Body of pancreas (tissue), 4 donors: ENCODE data around the gene CRYZL1. TPM values are rescaled to one million over a fixed set of nuclear protein-coding genes. Genes with fewer than 3 reads are reported as not detected.

Experiments used
- ATAC-seq: fragments of 150-250 bp; one replicate; pipeline ENCODE4 v1.9.1; 2016
- DNase-seq, 4 donors: peaks; one replicate each; pipeline ENCODE4 v3.0.0-alpha.2; 2019
- H3K27ac ChIP-seq, 4 donors: fragments of 200-600 bp; sonication (generic); 1 replicate in 3 of 4; 2 replicates in 1 of 4; pipeline versions ENCODE4 v1.5.1 to v1.6.1; 2016 to 2019; ENCODE audit warnings: mild to moderate bottlenecking in 1 of 4, mixed read lengths in 1 of 4, moderate library complexity in 1 of 4
- H3K27me3 ChIP-seq, 2 donors: fragments of 200-600 bp; sonication (generic); one replicate each; pipeline ENCODE4 v1.6.0; 2016; ENCODE audit warnings: mild to moderate bottlenecking in 1 of 2
- H3K36me3 ChIP-seq, 2 donors: fragments of 200-600 bp; sonication (generic); replicated peaks in 1 of 2; 2 replicates each; pipeline ENCODE4 v1.5.1; 2016; ENCODE audit warnings: low read depth in 2 of 2; ENCODE audit not compliant: insufficient read depth in 1 of 2
- H3K4me1 ChIP-seq: fragments of 200-600 bp; sonication (generic); one replicate; pipeline ENCODE4 v1.6.0; 2016
- H3K4me3 ChIP-seq, 2 donors: fragments of 200-600 bp; sonication (generic); 1 replicate in 1 of 2; 2 replicates in 1 of 2; pipeline ENCODE4 v1.5.1; 2016 to 2019
- H3K9me3 ChIP-seq, 3 donors: fragments of 200-600 bp; sonication (generic); 1 replicate in 2 of 3; 2 replicates in 1 of 3; pipeline ENCODE4 v1.5.1; 2016
- POLR2A ChIP-seq, 3 donors: fragments of 450-650 bp; IDR thresholded peaks; one replicate each; pipeline ENCODE4 v1.6.1; 2016; ENCODE audit warnings: antibody characterized with exemption in 3 of 3, mild to moderate bottlenecking in 2 of 3
- WGBS, 2 donors: methylation state at CpG; one replicate each; pipeline ENCODE4 v1.1.5; 2017; 5-methylcytosine and 5-hydroxymethylcytosine counted together
- intact Hi-C: fragments of 100-400 bp; cut with DNase I; formaldehyde crosslinking; loops from one replicate; pipeline ENCODE4 v1.15.1; 2023
- total RNA-seq, 2 donors: library from RNA; depleted of rRNA; stranded (reverse); fragments of >200 nt; gene quantifications; one replicate each; pipeline ENCODE4 v1.1.0, GENCODE V29; 2016
- TF ChIP-seq, protein P1 (sequence below), 7 experiments: fragments of 450-650 bp in 4 of 7; fragments of 200-600 bp in 3 of 7; sonication (generic) in 3 of 7; IDR thresholded peaks; one replicate each; pipeline ENCODE4 v1.5.1; 2016 to 2019; ENCODE audit warnings: antibody characterized with exemption in 7 of 7

Gene CRYZL1
- total RNA-seq, 2 donors from 2014 or later: 22.3 to 31.6 TPM

DNA sequence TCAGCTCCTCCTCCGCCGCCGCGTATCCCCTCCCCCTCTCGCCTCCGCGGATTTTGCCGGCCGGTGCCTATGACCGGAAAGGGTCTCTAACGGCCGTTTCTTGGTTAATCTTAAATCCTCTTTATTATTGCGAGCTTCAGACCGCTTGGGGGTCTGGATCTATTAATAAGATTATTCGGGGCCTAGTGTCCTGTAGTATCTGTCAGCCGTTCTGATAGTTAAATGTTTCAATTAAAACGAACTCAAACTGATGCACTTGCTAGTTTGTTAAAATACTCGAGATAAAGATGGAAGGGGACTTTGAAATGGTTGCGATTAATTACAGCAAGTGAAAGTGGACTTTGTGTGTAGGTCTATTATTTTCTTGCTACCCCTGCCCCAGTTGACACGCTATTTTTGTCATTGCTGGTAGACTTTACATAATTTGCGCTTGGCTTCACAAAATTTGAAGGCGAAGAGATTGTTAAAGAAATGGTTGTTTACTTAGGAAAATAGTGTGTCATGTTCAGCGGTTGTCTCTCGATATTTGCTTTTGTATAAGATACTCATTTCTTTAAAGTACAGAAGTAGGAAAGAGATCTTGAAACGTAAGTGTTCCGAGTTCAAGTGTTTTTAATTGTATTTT lies 97.9 kb downstream of the CRYZL1 start:
- DNase-seq (peak in 3 of 4 donors; percentile 60 to 69 (median 68)), ATAC-seq (peak; percentile 21)
- H3K4me1 ChIP-seq: peaks cover 33% of the 10 kb centered on the region
- peak overlapping the region; percentile 93 to 99 (median 98) for H3K27ac ChIP-seq
- WGBS, 2 donors: 0% methylated on average over 26 of the region's 26 CpGs
- H3K9me3 ChIP-seq: no peaks in the 10 kb centered on the region
- H3K4me3 ChIP-seq: peak overlapping the region; percentile 69 to 84
- no peak for TF ChIP-seq POLR2A (IDR thresholded peaks at IDR 0.05)
- TF ChIP-seq, protein P1, sequence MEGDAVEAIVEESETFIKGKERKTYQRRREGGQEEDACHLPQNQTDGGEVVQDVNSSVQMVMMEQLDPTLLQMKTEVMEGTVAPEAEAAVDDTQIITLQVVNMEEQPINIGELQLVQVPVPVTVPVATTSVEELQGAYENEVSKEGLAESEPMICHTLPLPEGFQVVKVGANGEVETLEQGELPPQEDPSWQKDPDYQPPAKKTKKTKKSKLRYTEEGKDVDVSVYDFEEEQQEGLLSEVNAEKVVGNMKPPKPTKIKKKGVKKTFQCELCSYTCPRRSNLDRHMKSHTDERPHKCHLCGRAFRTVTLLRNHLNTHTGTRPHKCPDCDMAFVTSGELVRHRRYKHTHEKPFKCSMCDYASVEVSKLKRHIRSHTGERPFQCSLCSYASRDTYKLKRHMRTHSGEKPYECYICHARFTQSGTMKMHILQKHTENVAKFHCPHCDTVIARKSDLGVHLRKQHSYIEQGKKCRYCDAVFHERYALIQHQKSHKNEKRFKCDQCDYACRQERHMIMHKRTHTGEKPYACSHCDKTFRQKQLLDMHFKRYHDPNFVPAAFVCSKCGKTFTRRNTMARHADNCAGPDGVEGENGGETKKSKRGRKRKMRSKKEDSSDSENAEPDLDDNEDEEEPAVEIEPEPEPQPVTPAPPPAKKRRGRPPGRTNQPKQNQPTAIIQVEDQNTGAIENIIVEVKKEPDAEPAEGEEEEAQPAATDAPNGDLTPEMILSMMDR (IDR thresholded peaks at IDR 0.05): no peak
- intact Hi-C loops: no loop called here
- H3K36me3 ChIP-seq: peaks cover 0 to 3% of the 10 kb centered on the region in 2 donors
- H3K27me3 ChIP-seq: no peaks in the 10 kb centered on the region

DNA sequence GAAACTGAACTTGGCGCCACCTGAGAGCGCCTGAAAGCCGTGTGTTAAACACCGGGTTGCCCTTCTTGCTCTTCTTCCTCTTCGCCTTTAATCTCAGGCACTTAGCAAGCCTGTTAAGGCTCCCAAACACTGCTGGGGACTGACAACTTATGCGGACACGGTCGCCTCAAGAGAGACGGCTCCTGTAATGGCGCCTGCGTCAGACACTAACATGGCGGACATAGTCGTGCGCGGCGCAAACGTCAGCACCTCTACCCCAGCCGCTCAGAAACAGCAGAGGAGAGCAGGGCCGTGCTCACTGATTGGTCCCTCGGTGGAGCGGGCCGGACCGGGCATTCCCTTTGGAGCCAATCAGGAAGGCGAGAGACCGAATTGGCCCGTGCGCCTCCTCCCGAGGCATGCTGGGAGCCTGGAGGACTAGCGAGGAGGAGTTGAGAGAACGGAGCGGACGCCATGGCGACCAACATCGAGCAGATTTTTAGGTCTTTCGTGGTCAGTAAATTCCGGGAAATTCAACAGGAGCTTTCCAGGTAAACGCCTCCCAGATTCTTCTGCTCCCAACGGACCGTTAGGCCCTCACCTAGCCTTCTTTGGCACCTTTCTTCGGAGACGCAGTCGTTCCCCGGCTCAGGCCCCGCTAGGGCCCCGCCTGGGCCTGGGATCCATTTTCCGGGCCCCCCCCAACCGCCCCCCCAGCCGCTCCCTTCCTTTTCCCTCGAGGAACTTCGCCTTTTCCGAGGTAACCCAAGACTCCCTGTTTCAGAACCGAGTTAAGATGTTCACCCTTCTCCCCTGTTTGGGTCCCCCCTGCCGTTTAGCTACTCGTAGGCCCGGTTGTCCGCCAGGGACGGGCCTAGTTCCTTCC lies 98.7 kb downstream of the CRYZL1 start, which contains the start of gene SON:
TSS of gene SON (plus strand) at position 399 of the 865 bp plus-strand sequence. CDS start at position 454, 55 bp downstream.
- H3K4me1 ChIP-seq: peaks cover 33% of the 10 kb centered on the region
- no peaks in the 10 kb centered on the region for H3K27me3 ChIP-seq
- peak within 1 kb of the TSS; percentile 93 to 99 (median 98) for H3K27ac ChIP-seq
- ATAC-seq (peak; percentile 96), DNase-seq (peak; percentile 98 to 99 (median 99))
- H3K9me3 ChIP-seq: no peaks in the 10 kb centered on the region
- 1% methylated on average over 39 to 56 of the region's 57 CpGs for WGBS, 2 donors
- peak; percentile 93 to 99 (median 98) for TF ChIP-seq POLR2A (IDR thresholded peaks at IDR 0.05)
- TF ChIP-seq, protein P1 (IDR thresholded peaks at IDR 0.05): no peak
- intact Hi-C loops: no loop called here
- peaks cover 0 to under 1% of the 10 kb centered on the region in 2 donors for H3K36me3 ChIP-seq
- H3K4me3 ChIP-seq: peak within 1 kb of the TSS; percentile 69 to 84

DNA sequence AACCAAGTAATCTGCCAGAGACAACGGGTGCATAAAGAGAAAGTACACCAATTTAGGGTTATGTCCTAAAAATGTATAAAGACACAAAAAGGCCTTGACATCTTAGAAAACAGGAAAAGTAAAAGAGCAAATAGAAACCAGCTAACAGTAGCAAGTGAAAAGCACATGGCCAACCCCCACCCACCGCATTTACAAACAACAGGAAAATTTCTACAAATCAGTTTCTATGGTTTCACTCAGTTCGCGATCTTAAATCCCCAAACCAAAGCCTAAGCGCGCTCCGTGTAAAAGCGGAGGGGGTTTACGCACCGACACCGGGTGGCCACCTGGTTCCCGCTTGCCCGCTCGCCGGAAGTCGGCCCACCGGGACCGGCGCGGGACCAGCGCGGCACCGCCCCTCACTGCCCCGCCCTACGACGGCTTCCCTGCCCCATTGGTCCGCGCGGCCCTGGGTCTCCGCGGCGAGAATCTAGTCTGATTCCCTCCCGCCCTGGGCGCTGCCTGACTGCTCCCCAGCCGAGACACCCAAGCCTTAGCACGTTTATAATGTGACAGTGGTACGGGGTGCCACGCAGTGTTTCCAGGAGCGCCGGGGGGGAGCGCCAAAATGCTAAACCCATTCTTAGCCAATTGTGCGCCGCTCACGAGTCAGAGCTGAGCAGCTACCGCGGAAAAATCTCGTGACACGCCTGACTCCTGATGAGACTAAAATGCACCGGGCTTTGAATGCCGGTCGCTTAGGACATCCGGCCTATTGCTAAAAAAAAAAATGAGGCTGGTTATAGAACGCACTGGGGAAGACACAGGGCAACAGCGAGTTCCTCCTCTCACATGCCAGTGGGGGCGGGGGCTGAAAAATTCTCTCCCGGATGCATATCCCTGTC lies 99.5 kb downstream of the CRYZL1 start, which contains the start of gene GART:
TSS of gene GART (minus strand) at position 362 of the 884 bp plus-strand sequence. CDS start 2,802 bp downstream, outside the sequence.
- no peaks in the 10 kb centered on the region for H3K27me3 ChIP-seq
- H3K9me3 ChIP-seq: no peaks in the 10 kb centered on the region
- H3K4me1 ChIP-seq: peaks cover 33% of the 10 kb centered on the region
- intact Hi-C loops: no loop called here
- ATAC-seq (peak; percentile 72), DNase-seq (peak; percentile 77 to 84 (median 81))
- H3K36me3 ChIP-seq: peaks cover 0 to 3% of the 10 kb centered on the region in 2 donors
- TF ChIP-seq, protein P1 (IDR thresholded peaks at IDR 0.05): no peak
- peak in 1 of 3 donors; percentile 16 for TF ChIP-seq POLR2A (IDR thresholded peaks at IDR 0.05)
- H3K27ac ChIP-seq: peak within 1 kb of the TSS; percentile 93 to 99 (median 98)
- WGBS, 2 donors: 0% methylated on average over 34 to 56 of the region's 56 CpGs
- peak within 1 kb of the TSS; percentile 69 to 84 for H3K4me3 ChIP-seq

DNA sequence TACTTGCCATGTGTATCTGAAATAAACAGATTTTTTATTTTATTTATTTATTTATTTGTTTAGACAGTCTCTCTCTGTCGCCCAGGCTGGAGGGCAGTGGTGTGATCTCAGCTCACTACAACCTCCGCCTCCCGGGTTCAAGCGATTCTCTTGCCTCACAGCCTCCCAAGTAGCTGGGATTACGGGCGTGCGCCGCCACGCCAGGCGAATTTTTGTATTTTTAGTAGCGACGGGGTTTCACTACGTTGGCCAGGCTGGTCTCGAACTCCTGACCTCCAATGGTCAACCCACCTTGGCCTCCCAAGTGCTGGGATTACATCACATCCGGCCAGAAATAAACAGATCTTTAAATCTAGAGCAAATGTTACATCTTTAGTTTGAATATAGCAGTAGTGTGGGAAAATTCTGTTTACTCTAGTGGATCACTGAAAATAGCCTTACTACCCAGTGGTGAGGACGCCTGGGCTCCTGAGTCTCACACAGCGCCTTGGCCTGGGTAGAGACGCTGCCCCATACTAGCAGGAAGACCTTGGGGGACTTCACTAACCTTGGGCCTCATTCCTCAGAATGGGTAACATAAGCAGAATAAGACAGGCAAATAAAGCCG lies 100.3 kb downstream of the CRYZL1 start:
- no peak for ATAC-seq
- H3K27ac ChIP-seq: peak overlapping the region; percentile 32 to 99 (median 96)
- H3K4me3 ChIP-seq: peak overlapping the region; percentile 50 to 58
- H3K36me3 ChIP-seq: peaks cover 0 to 7% of the 10 kb centered on the region in 2 donors
- no peak for TF ChIP-seq POLR2A (IDR thresholded peaks at IDR 0.05)
- TF ChIP-seq, protein P1 (IDR thresholded peaks at IDR 0.05): no peak
- 42 to 47% methylated on average over 19 of the region's 19 CpGs for WGBS, 2 donors
- H3K9me3 ChIP-seq: no peaks in the 10 kb centered on the region
- no peak for DNase-seq
- H3K27me3 ChIP-seq: no peaks in the 10 kb centered on the region
- H3K4me1 ChIP-seq: peaks cover 32% of the 10 kb centered on the region
- intact Hi-C loops: no loop called here
